Fibroblast of skin of left biceps (primary cell): ENCODE measurements around the gene PPP1R9A.

ENCODE experiments used
- DNase-seq, 2 experiments: peaks; one replicate each; pipeline ENCODE4 v3.0.0-alpha.2; 2013; ENCODE audit warnings: low read depth in 2 of 2

Gene PPP1R9A

GRCh38 chr7:95028683-95029082 lies 121.3 kb downstream of the PPP1R9A start:
- DNase-seq, result no peak

- no peak for DNase-seq
These were observed 127.9 kb downstream of the PPP1R9A start for GRCh38 chr7:95035295-95035694.

GRCh38 chr7:95041031-95041430 lies 133.6 kb downstream of the PPP1R9A start:
- no peak for DNase-seq

- no peak for DNase-seq
These were observed 138.0 kb downstream of the PPP1R9A start for GRCh38 chr7:95045236-95045923.

- DNase-seq, result no peak
These were observed 139.3 kb downstream of the PPP1R9A start for GRCh38 chr7:95046494-95047240.

GRCh38 chr7:95047291-95047690 lies 139.9 kb downstream of the PPP1R9A start:
- DNase-seq, result no peak

- no peak for DNase-seq
These were observed 145.2 kb downstream of the PPP1R9A start for GRCh38 chr7:95052566-95053094.

- no peak for DNase-seq
These were observed 147.0 kb downstream of the PPP1R9A start for GRCh38 chr7:95054386-95054785.

GRCh38 chr7:95055295-95055694 lies 147.9 kb downstream of the PPP1R9A start:
- no peak for DNase-seq

- DNase-seq, result peak in 1 of 2 experiments; percentile 7
These were observed 148.8 kb downstream of the PPP1R9A start for GRCh38 chr7:95056107-95056739.

GRCh38 chr7:95056901-95057300 lies 149.5 kb downstream of the PPP1R9A start:
- no peak for DNase-seq

- no peak for DNase-seq
These were observed 152.5 kb downstream of the PPP1R9A start for GRCh38 chr7:95059842-95060313.

GRCh38 chr7:95062901-95063300 lies 155.5 kb downstream of the PPP1R9A start:
- DNase-seq, result no peak

GRCh38 chr7:95066737-95067530 lies 159.5 kb downstream of the PPP1R9A start:
- DNase-seq, result peak in 1 of 2 experiments; percentile 8

GRCh38 chr7:95088536-95089215 lies 181.3 kb downstream of the PPP1R9A start:
- DNase-seq, result no peak

GRCh38 chr7:95089414-95090315 lies 182.3 kb downstream of the PPP1R9A start:
- no peak for DNase-seq

GRCh38 chr7:95092324-95092723 lies 184.9 kb downstream of the PPP1R9A start:
- no peak for DNase-seq

GRCh38 chr7:95095259-95095965 lies 188.0 kb downstream of the PPP1R9A start:
- DNase-seq, result no peak

- peak; percentile 42 to 49 for DNase-seq
These were observed 188.7 kb downstream of the PPP1R9A start for GRCh38 chr7:95095966-95096540.
